ENCODE measurements around the gene KIRREL3.
"Not testable (repeated sequence)": the region's sequence is repeated elsewhere in the genome, so short reads cannot be mapped to it uniquely, and the experiment has no call there.

KIRREL3 gene

DNA sequence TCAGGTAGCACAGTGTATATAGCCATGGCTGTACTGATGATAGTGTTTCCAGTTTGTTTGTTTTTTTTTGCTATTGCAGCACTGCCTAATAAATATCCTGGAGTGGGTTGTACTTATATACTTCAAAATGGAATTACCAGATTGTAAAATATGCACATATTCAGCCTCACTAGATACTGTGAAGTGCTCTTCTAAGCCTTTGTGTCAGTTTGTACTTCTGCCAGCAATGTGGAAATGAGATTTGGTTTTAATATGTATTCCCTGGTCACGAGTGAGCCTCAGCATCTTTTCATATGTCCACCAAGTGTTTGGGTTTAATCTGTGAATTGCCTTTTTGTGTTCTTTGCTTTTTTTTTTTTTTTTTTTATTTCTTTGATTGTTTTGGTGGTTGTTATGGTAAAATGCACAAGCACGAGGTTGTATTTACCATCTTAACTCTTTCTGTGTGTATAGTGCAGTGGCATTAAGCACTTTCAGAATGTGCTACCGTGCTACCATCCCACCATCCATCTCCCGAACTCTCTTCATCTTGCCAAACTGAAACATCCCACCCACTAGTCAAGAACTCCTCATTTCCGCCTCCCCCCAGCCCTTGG, 610.2 kb downstream of the KIRREL3 start:
- DNase-seq: no peak

DNA sequence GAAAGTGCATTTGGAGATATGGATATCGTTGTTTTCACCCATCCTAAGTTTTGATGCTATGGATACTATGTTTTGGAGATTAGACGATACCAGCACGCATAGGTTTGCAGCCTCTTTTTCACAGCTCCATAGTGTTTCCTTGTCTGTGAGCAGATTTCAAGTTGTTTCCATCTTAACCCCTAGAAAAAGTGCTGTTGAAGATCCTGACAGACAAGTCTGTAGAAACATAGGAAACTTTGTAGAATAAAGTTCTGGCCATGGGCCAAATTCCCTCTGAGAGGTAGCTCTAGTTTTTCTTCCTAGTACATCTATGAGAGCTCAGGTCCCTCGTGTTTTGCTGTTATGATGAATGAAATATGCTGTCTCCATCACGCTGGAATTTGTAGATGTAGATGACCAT, 612.7 kb downstream of the KIRREL3 start:
- no peak for DNase-seq

DNA sequence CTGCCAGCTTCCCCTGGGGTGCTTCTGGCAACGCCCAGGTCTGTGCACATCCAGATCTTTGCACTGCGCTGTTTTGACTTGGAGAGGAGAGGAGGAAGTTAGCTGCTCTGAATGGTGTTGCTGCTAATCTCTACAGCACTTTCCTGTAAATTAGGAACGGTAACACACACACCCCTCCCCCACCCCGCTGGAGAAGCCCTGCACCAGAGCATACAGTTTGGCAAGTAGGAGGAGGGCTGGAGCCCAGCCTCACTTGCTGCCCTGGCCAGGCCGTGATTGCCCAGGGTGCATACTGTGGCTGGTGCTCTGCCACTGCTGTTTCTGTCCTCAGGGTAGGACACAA, 613.9 kb downstream of the KIRREL3 start:
- peak; percentile 87 for DNase-seq

DNA sequence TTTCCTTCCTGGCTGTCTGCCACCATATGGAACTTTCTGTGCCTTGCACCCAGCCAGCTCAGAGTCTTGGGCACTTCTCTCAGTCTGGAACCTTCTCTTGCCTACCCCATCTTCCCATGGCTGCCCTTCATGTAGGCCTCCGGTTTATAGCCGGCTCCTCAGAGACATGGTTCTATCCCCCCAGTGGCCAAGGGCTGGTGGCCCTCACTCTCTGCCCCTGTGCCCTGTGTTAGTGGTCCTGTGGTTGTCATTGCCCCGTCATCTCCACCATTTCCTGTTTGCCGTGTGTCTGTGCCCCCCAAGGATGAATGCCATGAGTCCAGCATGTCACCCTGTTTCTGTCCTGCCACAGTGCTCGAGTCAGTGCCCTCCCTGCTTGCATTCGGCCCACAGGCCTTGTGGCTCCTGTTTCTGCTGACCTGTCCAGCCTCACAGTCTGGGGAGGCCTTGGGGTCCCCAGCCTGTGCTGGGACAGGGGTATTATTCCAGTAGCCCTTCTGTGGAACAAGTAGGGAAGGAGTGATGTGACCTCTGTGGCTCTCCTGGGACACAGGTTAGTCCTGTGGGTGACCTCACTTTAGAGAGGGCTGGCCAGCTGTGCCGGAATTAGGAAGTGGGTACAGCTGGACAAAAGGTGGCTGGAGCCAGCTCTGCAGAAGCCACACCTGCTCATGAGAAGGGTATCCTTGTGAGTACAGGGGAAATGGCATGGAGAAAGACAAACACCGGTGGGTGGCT, 614.4 kb downstream of the KIRREL3 start:
- no peak for DNase-seq

DNA sequence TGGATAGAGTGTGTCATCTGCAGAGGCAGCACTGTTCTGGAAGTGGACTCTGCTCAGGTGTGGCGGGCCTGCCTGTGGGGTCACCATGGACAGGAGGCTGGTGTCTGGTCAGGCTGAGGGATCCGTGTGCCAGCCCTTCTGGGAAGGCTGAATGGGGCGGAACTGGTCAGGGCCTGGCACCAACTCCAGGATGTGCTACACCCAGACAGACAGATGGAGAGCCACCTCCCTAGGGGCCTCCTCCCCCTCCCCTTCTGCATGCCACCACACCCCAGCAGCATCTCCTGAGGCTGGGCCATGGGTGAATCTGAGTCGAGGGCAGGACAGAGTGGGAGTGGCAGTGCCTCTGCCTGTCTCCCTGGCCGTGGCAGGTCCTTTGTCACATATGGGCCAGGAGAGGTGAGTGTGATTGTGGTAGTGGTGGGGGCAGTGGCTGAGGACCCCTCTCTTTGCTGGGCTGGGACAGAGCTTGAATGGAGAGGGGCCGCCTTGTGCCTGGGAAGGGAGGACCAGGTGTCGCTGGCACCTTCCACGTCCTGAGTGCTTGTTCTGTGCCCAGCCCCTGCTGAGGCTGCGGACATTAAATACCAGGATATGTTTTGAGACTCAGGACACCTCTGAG, 616.0 kb downstream of the KIRREL3 start:
- no peak for DNase-seq

DNA sequence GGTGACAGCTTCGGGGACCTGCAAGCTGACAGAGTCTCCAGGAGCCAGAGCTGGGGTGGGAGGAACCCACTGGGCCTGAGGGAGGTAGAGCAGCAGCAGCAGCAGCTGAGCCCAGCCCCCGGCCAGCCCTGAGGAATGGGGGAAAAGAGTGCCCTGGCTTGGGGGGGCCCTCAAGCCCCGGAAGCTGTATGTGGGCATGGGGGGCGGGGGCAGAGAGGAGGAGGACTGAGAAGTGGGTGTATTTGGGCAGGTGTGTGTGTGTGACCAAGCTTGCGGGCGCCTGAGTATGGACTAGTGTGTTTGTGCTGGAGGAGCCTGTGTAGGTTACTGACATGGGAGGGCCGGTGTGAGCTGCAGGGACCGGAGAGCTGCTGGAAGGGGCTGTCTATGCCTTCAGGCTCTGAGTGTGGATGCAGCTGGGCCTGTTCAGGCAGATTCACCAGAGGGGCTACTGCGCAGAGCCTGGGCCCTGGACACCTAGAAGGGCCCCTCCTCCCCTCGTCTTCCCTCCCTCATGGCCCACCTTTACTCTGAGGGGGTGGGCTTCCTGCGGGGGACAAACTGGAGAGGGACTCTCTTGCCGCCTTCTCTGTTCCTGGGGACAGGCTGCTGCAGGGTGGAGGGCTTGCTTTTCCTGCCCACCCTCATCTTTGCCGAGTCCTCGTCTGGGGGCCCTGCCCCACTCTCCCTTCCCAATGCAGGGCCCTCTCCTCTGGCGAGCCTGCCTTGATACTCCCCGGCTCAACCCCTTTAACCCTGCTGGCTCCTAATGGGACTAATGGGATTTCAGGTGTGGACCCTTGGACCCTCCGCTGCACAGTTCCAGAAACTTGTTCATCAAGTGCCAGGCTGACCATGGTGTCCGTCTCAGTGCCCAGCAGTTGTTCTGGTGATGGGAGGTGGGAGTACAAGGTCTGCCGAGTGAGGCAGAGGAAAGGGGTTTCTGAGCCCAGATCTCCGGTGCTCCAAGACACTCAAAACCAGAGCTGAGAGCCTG, 616.9 kb downstream of the KIRREL3 start:
- no peak for DNase-seq

DNA sequence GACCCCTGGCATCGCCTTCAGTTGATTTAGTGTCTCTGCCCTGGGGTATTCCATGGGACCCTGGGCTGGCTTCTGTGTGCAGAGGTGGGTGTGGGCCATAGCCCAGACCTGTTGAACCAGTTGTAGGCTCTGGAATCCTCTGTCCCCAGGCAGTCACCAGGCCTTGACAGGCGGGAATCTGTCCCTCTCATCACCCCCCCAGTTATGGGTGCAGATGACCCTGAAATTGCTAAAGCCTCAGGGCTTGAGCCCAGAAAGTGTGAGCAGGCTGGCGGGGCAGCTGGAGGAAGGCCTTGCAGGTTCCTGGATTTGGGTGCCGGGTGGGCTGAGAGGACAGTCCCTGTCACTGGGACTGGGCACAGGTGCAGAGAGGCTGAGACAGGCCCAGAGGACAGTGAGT, 617.9 kb downstream of the KIRREL3 start:
- DNase-seq: not testable (repeated sequence)

DNA sequence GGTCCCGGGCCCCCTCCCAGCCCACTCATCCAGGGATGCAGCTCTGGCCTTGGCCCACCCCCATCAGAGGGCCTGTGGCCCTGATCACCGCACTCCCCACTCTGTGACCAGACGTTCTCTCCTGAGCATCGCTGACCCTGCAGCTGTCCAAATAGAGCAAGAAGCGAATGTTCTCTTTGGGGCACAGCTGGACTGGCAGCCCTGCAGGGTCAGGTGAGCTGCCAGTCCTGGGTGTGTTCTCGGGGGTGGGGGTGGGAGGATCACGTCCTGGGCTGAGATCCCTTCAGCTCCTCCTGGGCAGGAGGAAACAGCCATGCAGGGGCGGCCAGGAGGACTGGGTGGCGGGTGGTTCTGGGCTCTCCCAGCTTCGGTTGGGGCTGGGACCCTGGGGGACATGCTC, 618.6 kb downstream of the KIRREL3 start:
- not testable (repeated sequence) for DNase-seq

DNA sequence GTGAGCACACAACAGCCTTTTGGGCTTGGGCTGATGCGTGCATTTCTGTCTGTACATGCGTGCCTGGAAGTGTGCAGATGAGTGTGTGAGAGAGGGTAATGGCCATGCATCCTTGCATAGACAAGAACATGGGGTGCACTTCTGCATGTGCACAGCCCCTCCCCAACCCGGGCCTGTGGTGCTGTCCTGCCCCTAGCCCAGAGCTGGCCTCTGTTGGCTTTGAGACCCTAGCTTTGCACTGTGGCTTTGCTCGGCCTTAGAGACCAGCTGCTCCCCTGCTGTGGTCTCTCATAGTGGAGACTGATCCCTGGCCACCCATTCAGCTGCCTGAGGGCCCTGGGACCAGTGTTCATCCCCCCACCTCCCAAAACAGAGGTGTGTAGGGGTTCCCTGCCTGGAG, 619.7 kb downstream of the KIRREL3 start:
- DNase-seq: no peak

DNA sequence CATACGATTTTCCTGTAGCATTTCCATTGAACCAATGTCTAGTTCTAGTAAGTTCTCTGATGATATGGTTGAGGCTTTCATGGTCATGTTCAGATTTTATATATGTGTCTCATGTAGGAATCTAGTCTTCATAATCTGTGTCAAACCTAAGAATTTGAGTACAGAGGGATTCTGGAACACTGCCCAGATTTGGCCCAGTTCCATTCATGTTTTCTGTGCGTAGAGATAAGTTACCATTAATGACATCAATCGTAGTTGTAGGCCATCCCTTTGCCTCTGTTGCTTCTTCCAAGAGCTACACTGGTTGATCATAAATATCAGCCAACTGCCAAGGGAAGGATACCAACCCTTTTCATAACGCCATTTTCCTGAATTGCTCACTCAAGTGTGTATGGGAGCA, 621.8 kb downstream of the KIRREL3 start:
- DNase-seq: peak; percentile 10

DNA sequence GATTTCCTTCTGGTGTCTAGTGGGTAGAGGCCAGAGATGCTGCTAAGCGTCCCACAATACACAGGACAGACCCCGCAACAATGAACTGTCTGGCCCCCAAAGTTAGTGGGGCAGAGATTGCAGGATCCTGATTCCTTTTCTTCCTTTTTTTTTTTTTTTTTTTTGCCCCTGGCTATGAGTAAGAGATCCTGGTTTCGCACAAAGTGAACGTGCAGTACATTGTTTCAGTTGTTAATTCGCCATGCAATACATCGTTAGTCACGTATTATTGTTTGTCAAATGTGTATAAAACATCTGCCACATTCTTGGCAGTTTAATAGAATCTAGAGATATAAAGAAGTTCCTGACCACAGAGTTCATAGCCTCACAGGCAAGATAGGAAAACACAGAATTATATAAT, 624.8 kb downstream of the KIRREL3 start:
- DNase-seq: no peak

DNA sequence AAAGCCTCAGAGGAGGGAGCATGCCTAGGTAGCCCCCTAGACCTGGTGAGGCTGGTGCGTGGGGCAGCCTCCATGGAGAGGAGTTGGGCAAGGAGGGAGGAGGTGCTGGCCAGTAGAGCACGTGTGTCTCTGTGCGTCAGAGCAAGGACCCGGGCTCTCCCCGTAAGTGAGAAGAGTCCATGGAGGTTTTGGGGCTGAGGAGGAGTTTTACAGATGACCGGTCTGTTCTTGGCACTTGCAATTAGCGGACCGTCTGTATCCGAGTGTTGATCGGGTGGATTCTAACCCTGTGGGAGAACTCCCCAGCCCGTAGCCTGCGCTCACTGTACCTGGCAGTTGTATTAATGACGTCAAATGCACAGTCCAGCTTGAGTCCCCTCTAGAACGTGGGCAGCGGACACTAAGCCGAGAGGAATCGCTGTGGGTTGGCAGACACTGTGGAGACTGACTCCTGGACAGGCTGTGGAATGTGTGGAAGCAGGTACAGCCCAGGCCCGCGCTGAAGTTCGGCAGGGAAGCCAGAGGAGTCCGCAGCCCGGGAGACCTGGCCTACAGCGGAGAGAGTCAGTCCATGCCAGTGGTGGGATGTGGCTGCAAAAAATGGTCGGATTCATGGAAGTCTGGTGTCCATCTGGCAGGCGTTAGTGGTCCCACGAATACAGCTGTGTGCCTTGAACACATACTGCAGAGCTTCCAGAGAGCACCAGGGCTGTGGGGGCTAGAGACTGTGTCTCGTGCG, 625.8 kb downstream of the KIRREL3 start:
- DNase-seq: not testable (repeated sequence)

DNA sequence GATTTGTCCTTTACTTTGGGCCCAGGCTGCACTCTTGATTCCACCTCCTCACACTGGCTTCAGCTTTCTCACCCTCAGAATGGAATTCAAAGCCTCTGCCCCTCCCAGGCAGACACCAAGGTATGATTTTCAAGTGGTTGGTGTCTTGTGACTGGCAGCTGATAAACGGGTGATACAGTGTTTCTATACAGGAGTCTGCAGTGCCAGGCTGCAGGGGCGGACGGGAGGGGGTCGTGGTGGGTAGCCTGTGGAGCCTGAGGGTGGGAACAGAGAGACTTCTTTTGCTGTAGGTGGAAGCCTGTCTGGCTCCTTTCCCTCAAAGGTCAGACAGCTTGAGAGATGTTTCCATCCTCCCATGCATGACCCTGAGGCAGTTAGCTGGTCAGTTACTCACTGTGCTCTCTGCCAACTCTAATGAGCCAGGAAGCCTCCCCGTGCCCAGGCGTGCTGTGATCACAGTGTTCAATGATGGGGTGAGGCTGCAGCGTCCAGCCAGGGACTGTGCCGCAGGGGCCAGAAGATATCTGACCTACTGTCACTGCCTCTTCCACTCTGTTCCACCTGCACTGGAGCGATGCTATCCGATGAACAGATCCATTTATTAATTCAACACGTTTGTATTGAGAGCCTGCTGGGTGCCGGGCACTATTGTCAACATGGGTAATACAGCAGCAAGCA, 627.0 kb downstream of the KIRREL3 start:
- DNase-seq: peak; percentile 63
